HepG2 (cell line): ENCODE results near the gene C1QTNF12. TPM values are rescaled to one million over a fixed set of nuclear protein-coding genes. Genes with fewer than 3 reads are reported as not detected.

ENCODE experiments used
- ATAC-seq: fragments of 200-7000 bp; cut with Tn5 transposase; 3 replicates; pipeline ENCODE4 v1.9.1; 2020; ENCODE audit warnings: mild to moderate bottlenecking, moderate library complexity
- BruUV-seq: library from RNA; stranded (reverse); fragments of 400-500 nt; replicated peaks from 2 replicates; lab custom pipeline; 2021; lab: Mats Ljungman, UMichigan
- CTCF ChIA-PET: fragments of 300-600 bp; formaldehyde crosslinking; extraction: SDS; loops from one replicate; lab custom pipeline; 2021; ENCODE audit warnings: low total read pairs, inconsistent platforms, low intra/inter-chr PET ratio; lab: Yijun Ruan, JAX
- POLR2A ChIA-PET: fragments of 350-600 bp; sonication (Branson Sonifier 250); formaldehyde crosslinking; loops from one replicate; lab custom pipeline; 2020; ENCODE audit warnings: antibody characterized with exemption, inconsistent platforms; lab: Yijun Ruan, JAX
- DNase-seq: peaks from one replicate; pipeline ENCODE4 v3.0.0-alpha.2; 2015; ENCODE audit warnings: low spot score
- FAIRE-seq: peaks from 3 replicates; lab custom pipeline; 2011; peaks lifted over from hg19 to GRCh38; lab: Jason Lieb, UNC
- H2AFZ ChIP-seq: one replicate; pipeline ENCODE4 v1.6.1; 2011; ENCODE audit warnings: low read length, inconsistent platforms
- H3K27ac ChIP-seq: fragments of 300-600 bp; 3 replicates; pipeline ENCODE4 v1.8.0; 2011; ENCODE audit warnings: mixed run types, mild to moderate bottlenecking, mixed read lengths, low read length, inconsistent platforms; ENCODE audit not compliant: insufficient read depth; ENCODE audit errors: extremely low read length
- H3K27me3 ChIP-seq, 2 experiments: fragments of 200-600 bp in 1 of 2; 2 replicates in 1 of 2; 3 replicates in 1 of 2; pipeline versions ENCODE4 v1.6.0 to v1.8.0; 2011; ENCODE audit warnings: low read length in 2 of 2, mild to moderate bottlenecking in 2 of 2, moderate library complexity in 2 of 2, inconsistent platforms in 1 of 2; ENCODE audit not compliant: insufficient read depth in 2 of 2, control insufficient read depth in 1 of 2
- H3K36me3 ChIP-seq, 2 experiments: fragments of 200-600 bp in 1 of 2; replicated peaks in 1 of 2; 2 replicates in 1 of 2; 3 replicates in 1 of 2; pipeline versions ENCODE4 v1.5.1 to v1.8.0; 2011; ENCODE audit warnings: low read length in 2 of 2, inconsistent platforms in 1 of 2; ENCODE audit not compliant: insufficient read depth in 2 of 2, control insufficient read depth in 1 of 2
- H3K4me1 ChIP-seq: 2 replicates; pipeline ENCODE4 v1.5.1; 2012; ENCODE audit warnings: low read length, inconsistent platforms; ENCODE audit not compliant: insufficient read depth
- H3K4me2 ChIP-seq: 2 replicates; pipeline ENCODE4 v1.6.0; 2011; ENCODE audit warnings: low read depth, low read length, inconsistent platforms
- H3K4me3 ChIP-seq, 3 experiments: fragments of 200-600 bp in 1 of 3; sonication (generic), shearing (Covaris generic) in 1 of 3; replicated peaks in 1 of 3; 2 replicates each; pipeline ENCODE4 v1.5.1; 2011 to 2016; ENCODE audit warnings: low read length in 3 of 3, inconsistent platforms in 2 of 3, low read depth in 2 of 3, mild to moderate bottlenecking in 2 of 3, control low read depth in 1 of 3, mixed read lengths in 1 of 3; ENCODE audit not compliant: insufficient read depth in 1 of 3
- H3K79me2 ChIP-seq: one replicate; pipeline ENCODE4 v1.6.1; 2011; ENCODE audit warnings: low read length, inconsistent platforms; ENCODE audit not compliant: insufficient read depth
- H3K9ac ChIP-seq: 2 replicates; pipeline ENCODE4 v1.6.0; 2011; ENCODE audit warnings: mild to moderate bottlenecking, low read depth, low read length, inconsistent platforms; ENCODE audit not compliant: insufficient read depth
- H3K9me3 ChIP-seq: 2 replicates; pipeline ENCODE4 v1.5.1; 2012; ENCODE audit warnings: mild to moderate bottlenecking, low read length
- H4K20me1 ChIP-seq: 2 replicates; pipeline ENCODE4 v1.6.0; 2011; ENCODE audit warnings: inconsistent platforms, mild to moderate bottlenecking, low read length, moderate library complexity; ENCODE audit not compliant: insufficient read depth
- ARHGAP35 ChIP-seq: sonication (generic); formaldehyde crosslinking; IDR thresholded peaks from 2 replicates; pipeline ENCODE4 v1.9.0; 2022; ENCODE audit warnings: mild to moderate bottlenecking, inconsistent platforms, moderate library complexity, missing genetic modification reagents, borderline replicate concordance
- DPF2 ChIP-seq: sonication (generic); formaldehyde crosslinking; IDR thresholded peaks from 2 replicates; pipeline ENCODE4 v1.4.0; 2020; ENCODE audit warnings: mild to moderate bottlenecking, low read depth, missing genetic modification reagents, borderline replicate concordance
- FUBP1 ChIP-seq: sonication (generic); formaldehyde crosslinking; IDR thresholded peaks from 2 replicates; pipeline ENCODE4 v1.5.1; 2020; ENCODE audit warnings: missing genetic modification reagents, mild to moderate bottlenecking, borderline replicate concordance
- HES4 ChIP-seq: sonication (generic); formaldehyde crosslinking; IDR thresholded peaks from 2 replicates; pipeline ENCODE4 v1.9.0; 2021; ENCODE audit warnings: mild to moderate bottlenecking, missing genetic modification reagents, borderline replicate concordance
- MIER3 ChIP-seq: IDR thresholded peaks from 2 replicates; pipeline ENCODE4 v1.6.1; 2016; ENCODE audit warnings: missing compliant biosample characterization, borderline replicate concordance
- PITX1 ChIP-seq: sonication (generic); formaldehyde crosslinking; IDR thresholded peaks from 2 replicates; pipeline ENCODE4 v1.5.1; 2020; ENCODE audit warnings: mild to moderate bottlenecking, missing genetic modification reagents
- TCF12 ChIP-seq, 2 experiments: fragments of 450-650 bp in 1 of 2; sonication (generic) in 1 of 2; formaldehyde crosslinking in 1 of 2; IDR thresholded peaks; 2 replicates each; pipeline versions ENCODE4 v1.6.1 to v1.8.0; 2017 to 2022; ENCODE audit warnings: antibody characterized with exemption in 1 of 2, mild to moderate bottlenecking in 1 of 2, missing genetic modification reagents in 1 of 2, moderate library complexity in 1 of 2
- TFDP2 ChIP-seq: sonication (generic); formaldehyde crosslinking; IDR thresholded peaks from 2 replicates; pipeline ENCODE4 v1.4.0; 2020; ENCODE audit warnings: missing genetic modification reagents
- ZFP36 ChIP-seq: fragments of 150-350 bp; IDR thresholded peaks from 2 replicates; pipeline ENCODE4 v1.6.1; 2018; ENCODE audit warnings: borderline replicate concordance, low read length, low read depth; ENCODE audit not compliant: partially characterized antibody
- ZNF121 ChIP-seq: sonication (generic); formaldehyde crosslinking; IDR thresholded peaks from 2 replicates; pipeline ENCODE4 v1.5.0; 2020; ENCODE audit warnings: mild to moderate bottlenecking, missing genetic modification reagents
- ZNF207 ChIP-seq: fragments of 450-650 bp; IDR thresholded peaks from 2 replicates; pipeline ENCODE4 v1.6.1; 2016; ENCODE audit warnings: antibody characterized with exemption, borderline replicate concordance
- ZNF224 ChIP-seq: sonication (generic); formaldehyde crosslinking; IDR thresholded peaks from 2 replicates; pipeline ENCODE4 v1.5.0; 2020; ENCODE audit warnings: mild to moderate bottlenecking, missing genetic modification reagents
- ZNF235 ChIP-seq: sonication (generic); formaldehyde crosslinking; IDR thresholded peaks from 2 replicates; pipeline ENCODE4 v1.8.1; 2023; ENCODE audit warnings: mild to moderate bottlenecking, missing genetic modification reagents, borderline replicate concordance
- ZNF337 ChIP-seq: sonication (generic); formaldehyde crosslinking; IDR thresholded peaks from 2 replicates; pipeline ENCODE4 v1.5.1; 2020; ENCODE audit warnings: missing genetic modification reagents, low read depth, mild to moderate bottlenecking, borderline replicate concordance
- ZNF552 ChIP-seq: sonication (generic); formaldehyde crosslinking; IDR thresholded peaks from 2 replicates; pipeline ENCODE4 v1.9.0; 2022; ENCODE audit warnings: missing genetic modification reagents, mild to moderate bottlenecking, borderline replicate concordance
- ZNF589 ChIP-seq: sonication (generic); formaldehyde crosslinking; conservative IDR thresholded peaks from 2 replicates; pipeline ENCODE4 v1.8.0; 2022; ENCODE audit warnings: mild to moderate bottlenecking, moderate library complexity, missing genetic modification reagents
- ZNF800 ChIP-seq: sonication (generic); formaldehyde crosslinking; IDR thresholded peaks from 2 replicates; pipeline ENCODE4 v1.4.0; 2020; ENCODE audit warnings: missing genetic modification reagents
- WGBS: methylation state at CpG from one replicate; pipeline ENCODE4 v1.1.6; 2017; ENCODE audit warnings: low lambda C conversion rate; 5-methylcytosine and 5-hydroxymethylcytosine counted together
- in situ Hi-C: cut with HindIII; loops from 2 replicates; pipeline ENCODE4 v1.10.0; 2017; ENCODE audit warnings: low pct_unique_long_range_greater_than_20kb; ENCODE audit not compliant: extremely low pct_ligation_motif_present
- intact Hi-C: fragments of 100-400 bp; cut with micrococcal nuclease; formaldehyde crosslinking; loops from one replicate; pipeline ENCODE4 v1.10.0; 2022; ENCODE audit not compliant: unreplicated experiment
- polyA plus RNA-seq, 8 experiments: library from polyadenylated mRNA; depleted of rRNA in 3 of 8; stranded (reverse) in 7 of 8; unstranded in 1 of 8; fragments of >200 nt; fragmentation: Illumina TruSeq in 4 of 8; extraction: Trizol in 4 of 8; gene quantifications; 2 replicates each; pipeline versions ENCODE4 v1.2.1 to v1.2.3, GENCODE V29; 2011 to 2016; ENCODE audit warnings: low read depth in 4 of 8, missing spikeins in 1 of 8, mixed read lengths in 1 of 8; ENCODE audit not compliant: insufficient read depth in 1 of 8
- total RNA-seq, 5 experiments: library from RNA; depleted of rRNA; stranded (reverse); fragments of >200 nt; fragmentation: Illumina TruSeq; extraction: Trizol; gene quantifications; 2 replicates each; pipeline ENCODE4 v1.2.3, GENCODE V29; 2016; ENCODE audit warnings: low read depth in 1 of 5

Gene C1QTNF12
- total and polyA plus RNA-seq, 2 of the 13 experiments (the other 11 are each of a cell fraction or from before 2014, with no cell fraction given) = 0.18 to 0.64 TPM

- FAIRE-seq (no peak), ATAC-seq (peak; percentile 16), DNase-seq (no peak)
- intact Hi-C loops (loop anchor here (10.0 kb wide), 2 partner anchors 64 to 234 kb away; partner anchors contain the start of genes HES4 and TTLL10), in situ Hi-C loops (no loop called here)
- Histone ChIP-seq H3K27ac (peak overlapping the region; percentile 48), H3K4me3 (peak overlapping the region; percentile 39 to 80 (median 47); a peak in 5 of 6 replicates), H2AFZ (no peak overlapping the region), H3K36me3 (no peaks in the 10 kb centered on the region), H3K4me1 (peaks cover 73% of the 10 kb centered on the region), H3K9ac (peak overlapping the region; percentile 62), H3K4me2 (peak overlapping the region; percentile 87), H3K79me2 (no peaks in the 10 kb centered on the region), H3K9me3 (no peaks in the 10 kb centered on the region), H4K20me1 (no peaks in the 10 kb centered on the region), H3K27me3 (no peaks in the 10 kb centered on the region; a peak in 1 of 5 replicates)
- POLR2A ChIA-PET = interaction anchor here (0.6 to 3.3 kb wide), 9 partner anchors 8 to 219 kb away, joined by 3 to 26 read pairs (median 4); partner anchors contain the start of genes AGRN and UBE2J2
- CTCF ChIA-PET = no interaction called here
- BruUV-seq = no TSS peak
- WGBS = 3% methylated on average over 7 of the region's 19 CpGs
- 0 out of 2 replicates have a peak, but pooled peaks have one; percentile 3 for TF ChIP-seq PITX1 (CRISPR knock-in tag)
- TF ChIP-seq ZFP36 = no peak
- 0 out of 2 replicates have a peak, but pooled peaks have one; percentile 18 for TF ChIP-seq FUBP1 (CRISPR knock-in tag)
- TF ChIP-seq HES4 (CRISPR knock-in tag) = 0 out of 2 replicates have a peak, but pooled peaks have one; percentile 20
- 0 out of 2 replicates have a peak, but pooled peaks have one; percentile 9 for TF ChIP-seq ZNF589
- TF ChIP-seq TCF12 (IDR thresholded peaks at IDR 0.05) = no peak
- TF ChIP-seq TCF12 (CRISPR knock-in tag; IDR thresholded peaks at IDR 0.05) = 0 out of 2 replicates have a peak, but pooled peaks have one; percentile 50
- no peak for TF ChIP-seq ZNF207
- TF ChIP-seq TFDP2 (CRISPR knock-in tag) = 0 out of 2 replicates have a peak, but pooled peaks have one; percentile 6
- TF ChIP-seq ZNF800 (CRISPR knock-in tag) = peak; percentile 34; the same call in 1 of the 2 replicates
- TF ChIP-seq ARHGAP35 (CRISPR knock-in tag) = 0 out of 2 replicates have a peak, but pooled peaks have one; percentile 11
- TF ChIP-seq ZNF224 (CRISPR knock-in tag) = 0 out of 2 replicates have a peak, but pooled peaks have one; percentile 12
- TF ChIP-seq ZNF552 = 0 out of 2 replicates have a peak, but pooled peaks have one; percentile 3
- TF ChIP-seq DPF2 (CRISPR knock-in tag) = 0 out of 2 replicates have a peak, but pooled peaks have one; percentile 16
- TF ChIP-seq ZNF337 (CRISPR knock-in tag) = peak; percentile 74; the same call in 1 of the 2 replicates
- no peak for TF ChIP-seq ZNF121 (CRISPR knock-in tag)
- no peak for TF ChIP-seq MIER3 (CRISPR knock-in tag)
- peak; percentile 40; the same call in 1 of the 2 replicates for TF ChIP-seq ZNF235
These were observed 7.8 kb downstream of the C1QTNF12 start for GRCh38 chr1:1238702-1239178.
